ENCODE data around the gene TSPAN9.

- TF ChIP-seq CTCF (IDR thresholded peaks at IDR 0.05; ENCODE audit: insufficient read depth, low read length) (no peak), POLR2AphosphoS5 (IDR thresholded peaks at IDR 0.05; ENCODE audit: low read depth) (no peak), GABPA (IDR thresholded peaks at IDR 0.05; ENCODE audit: low read depth) (no peak), REST (IDR thresholded peaks at IDR 0.05; ENCODE audit: insufficient replicate concordance, low read depth) (no peak)
Observed at GRCh38 chr12:3225796-3226180, 148.6 kb downstream of the TSPAN9 start.
